GM18909 (cell line): Measurements from ENCODE around the gene CMTM3.
"Not testable (repeated sequence)": the region's sequence is repeated elsewhere in the genome, so short reads cannot be mapped to it uniquely, and the experiment has no call there.

Experiments
- ATAC-seq: cut with Tn5 transposase; IDR thresholded peaks from one replicate; pipeline ENCODE4 v1.9.1; 2021; ENCODE audit warnings: mild to moderate bottlenecking; ENCODE audit not compliant: unreplicated experiment, poor library complexity

The CMTM3 gene, protein sequence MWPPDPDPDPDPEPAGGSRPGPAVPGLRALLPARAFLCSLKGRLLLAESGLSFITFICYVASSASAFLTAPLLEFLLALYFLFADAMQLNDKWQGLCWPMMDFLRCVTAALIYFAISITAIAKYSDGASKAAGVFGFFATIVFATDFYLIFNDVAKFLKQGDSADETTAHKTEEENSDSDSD

DNA sequence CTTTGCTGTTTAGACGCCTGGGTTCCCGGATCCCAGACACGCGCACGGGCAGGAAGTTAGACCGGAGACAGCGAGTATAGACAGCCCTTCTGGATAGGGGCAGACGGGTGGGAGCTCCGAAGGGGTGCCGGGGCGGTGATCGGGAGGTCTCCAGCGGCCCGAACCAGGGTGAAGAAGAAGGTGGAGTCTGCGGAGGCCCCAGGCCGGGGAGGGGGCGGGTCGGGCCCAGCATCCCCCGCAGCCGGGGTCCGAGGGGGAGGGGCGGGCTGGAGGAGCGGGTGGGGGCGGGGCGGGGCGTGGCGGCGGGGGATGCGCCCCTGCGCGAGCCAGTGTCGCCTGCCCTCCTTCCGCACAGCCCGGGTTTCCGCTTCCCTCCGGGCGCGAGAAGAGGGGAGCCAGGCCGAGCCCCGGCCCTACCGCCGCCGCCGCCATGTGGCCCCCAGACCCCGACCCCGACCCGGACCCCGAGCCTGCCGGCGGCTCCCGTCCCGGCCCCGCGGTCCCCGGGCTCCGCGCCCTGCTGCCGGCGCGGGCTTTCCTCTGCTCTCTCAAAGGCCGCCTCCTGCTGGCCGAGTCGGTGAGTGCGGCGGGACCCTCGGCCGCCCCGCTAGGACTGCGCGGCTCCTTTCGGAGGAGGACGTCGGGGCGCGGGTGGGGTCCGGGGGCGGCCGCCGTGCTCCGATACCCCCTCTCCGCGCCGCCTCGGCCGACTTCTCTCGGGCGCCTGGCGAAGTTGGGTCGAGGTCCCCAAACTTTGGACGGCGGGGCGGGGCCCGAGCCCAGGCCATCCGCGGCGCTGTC lies at the start of gene CMTM3:
Gene CMTM3, plus strand, starts transcription at position 329 of the 801 bp plus-strand sequence. Its CDS starts 102 bp downstream, at position 431.
- ATAC-seq, result peak; percentile 51

DNA sequence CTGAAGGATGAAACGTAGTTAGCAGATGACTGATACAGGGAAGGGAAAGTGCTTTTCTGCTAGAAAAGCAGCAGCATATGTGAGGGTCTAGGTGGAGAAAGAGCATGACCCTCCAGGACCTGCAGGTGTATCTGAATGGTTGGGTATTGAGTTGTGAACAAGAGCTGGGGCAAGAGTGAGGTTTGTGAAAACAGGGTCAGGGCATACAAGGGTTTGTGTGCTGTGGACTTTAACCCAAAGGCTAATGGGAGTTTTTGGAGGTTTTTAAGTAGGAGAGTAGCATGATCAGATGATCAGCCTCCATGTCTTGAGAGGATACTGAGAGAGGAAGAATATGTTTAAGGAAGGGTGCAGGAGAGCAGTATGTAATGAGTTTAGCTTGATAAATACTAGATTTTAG lies 44.4 kb upstream of the CMTM3 start:
- ATAC-seq, result no peak

DNA sequence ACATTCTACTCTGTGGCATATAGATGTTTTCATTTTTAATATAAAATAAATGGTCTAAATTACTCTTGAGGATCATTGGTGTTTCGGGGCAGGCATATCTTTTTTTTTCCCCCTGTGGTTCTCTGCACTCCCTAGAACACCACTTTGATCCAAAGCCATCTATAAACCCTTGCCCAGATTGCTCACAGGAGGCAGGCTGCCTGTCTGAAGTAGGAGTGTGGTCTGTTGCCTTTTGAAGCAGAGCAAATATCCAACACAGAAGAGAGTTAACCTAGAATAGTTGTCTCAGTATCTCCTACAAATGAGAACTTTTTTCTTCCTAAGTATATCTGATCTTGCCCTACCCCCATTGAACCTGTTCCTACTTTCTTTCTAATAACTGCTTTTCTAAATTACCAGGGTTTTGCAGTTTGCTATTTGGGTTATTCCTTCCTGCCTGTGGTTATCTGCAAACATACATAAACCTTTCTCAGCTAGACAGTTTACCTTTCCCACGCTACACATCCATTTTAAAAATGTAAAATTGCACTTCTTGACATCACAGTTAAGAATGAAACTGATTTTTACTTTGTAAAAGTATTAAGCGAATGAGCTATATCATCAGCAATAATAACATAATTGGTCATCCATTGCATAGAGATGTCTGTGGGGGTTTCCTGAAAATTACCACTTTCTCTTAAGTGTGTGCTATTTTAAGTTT lies 43.0 kb upstream of the CMTM3 start:
- ATAC-seq, result no peak

DNA sequence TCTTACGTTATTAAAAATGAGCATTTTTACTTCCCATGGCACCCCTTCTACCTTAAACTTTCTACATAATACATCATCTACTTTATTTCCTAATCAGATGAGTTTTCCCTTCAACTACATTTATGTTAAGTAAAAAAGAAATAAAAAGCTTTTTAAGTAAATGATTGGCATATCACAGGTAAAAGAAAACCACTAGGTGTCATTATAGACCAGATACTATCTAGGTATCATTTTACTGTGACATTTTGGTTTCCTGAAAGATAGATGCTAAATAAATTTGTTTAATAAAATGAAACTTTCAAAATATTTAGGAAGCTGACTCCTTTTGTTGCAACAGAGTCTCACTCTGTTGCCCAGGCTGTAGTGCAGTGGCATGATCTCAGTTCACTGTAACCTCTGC lies 42.1 kb upstream of the CMTM3 start:
- no peak for ATAC-seq

DNA sequence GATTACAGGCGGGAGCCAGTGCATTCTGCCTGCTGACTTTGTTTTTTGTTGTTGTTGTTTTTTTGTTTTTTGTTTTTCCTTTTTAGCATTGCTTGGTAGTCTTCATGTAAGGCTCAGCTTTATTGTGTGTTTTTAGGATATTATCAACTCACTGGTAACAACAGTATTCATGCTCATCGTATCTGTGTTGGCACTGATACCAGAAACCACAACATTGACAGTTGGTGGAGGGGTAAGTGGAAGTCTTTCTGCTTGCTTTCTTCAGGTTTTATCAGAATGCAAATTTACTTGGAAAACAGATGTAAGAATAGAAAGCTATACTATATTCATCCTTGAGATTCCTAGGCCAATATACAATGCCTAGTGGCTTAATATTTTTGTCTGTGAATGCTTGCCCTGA lies 41.5 kb upstream of the CMTM3 start:
- no peak for ATAC-seq

DNA sequence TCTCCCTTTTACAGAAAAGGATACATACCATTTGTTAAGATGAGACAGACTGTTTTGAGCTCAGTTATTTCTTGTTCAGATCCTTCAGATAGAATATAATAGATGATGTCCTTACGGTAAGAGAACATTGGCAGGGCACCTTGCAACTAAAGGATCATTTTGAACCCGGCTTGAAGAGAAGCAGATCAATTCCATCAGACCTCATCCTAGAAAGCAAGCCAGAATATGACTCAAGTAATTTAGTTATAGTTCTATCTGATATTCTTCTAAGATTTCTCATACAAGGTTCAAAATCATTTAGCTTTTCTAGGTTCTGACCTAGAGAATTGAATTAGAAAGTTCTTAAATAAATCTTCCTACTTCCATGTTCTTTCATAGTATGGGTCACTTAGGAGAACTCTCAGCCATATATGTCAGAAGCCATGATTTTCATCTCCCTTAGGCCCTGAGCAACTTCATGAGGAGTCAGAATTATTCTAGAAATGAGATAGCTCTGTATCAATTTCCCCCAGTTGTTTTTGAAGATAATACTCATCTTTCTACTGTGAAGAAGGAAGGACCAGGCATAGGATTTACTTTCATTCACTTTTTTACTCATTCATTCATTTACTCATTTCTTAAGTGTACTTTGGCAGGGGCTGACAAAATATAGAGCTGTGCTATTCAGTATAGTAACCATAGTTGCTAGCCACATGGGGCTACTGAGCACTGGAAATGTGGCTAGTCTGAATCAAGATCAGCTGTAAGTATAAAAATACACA lies 40.8 kb upstream of the CMTM3 start:
- ATAC-seq, result no peak

DNA sequence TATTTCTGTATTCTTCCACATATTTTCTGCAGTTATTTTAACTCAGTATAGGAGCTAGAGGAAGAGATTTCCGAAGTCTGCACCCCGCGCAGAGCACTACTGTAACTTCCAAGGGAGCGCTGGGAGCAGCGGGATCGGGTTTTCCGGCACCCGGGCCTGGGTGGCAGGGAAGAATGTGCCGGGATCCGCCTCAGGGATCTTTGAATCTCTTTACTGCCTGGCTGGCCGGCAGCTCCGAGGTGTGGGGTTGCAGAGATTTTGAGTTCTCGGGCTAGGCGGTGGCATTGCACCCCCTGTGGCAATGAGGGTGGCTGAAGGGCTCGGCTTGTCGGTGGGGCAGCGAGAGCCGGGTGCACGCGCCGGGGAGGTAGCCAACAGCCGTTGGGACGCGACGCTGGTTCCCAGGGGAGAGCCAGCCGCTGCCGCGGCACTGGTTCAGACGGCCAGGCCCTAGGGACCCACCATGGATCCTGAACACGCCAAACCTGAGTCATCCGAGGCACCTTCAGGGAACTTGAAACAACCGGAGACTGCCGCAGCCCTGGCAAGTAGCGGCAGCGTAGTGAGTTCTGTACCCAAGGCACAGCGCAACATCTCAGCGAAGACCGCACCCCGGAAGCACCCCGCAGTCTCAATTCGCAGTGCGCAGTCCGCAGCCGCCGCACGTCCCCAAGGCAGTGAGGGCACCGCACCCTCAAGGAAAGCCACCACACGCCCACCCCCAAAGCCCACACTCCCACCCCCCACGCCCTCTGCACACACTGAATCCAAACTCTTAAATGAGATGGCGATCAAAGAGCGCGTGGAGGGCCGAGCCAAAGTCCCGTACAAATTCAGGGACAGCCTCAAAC lies 38.2 kb upstream of the CMTM3 start, which contains the start of gene CMTM1:
Gene CMTM1, plus strand, starts transcription at position 389 of the 851 bp plus-strand sequence. Its CDS starts 75 bp downstream, at position 464.
- ATAC-seq, result no peak

DNA sequence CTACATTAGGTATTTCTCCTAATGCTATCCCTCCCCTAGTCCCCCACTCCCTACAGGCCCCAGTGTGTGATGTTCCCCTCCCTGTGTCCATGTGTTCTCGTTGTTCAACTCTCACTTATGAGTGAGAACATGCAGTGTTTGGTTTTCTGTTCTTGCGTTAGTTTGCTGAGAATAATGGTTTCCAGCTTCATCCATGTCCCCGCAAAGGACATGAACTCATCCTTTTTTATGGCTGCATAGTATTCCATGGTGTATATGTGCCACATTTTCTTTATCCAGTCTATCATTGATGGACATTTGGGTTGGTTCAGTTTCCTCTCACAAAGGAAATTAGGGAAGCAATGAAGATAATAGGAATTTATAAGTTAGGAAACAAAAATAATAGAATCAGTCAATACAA lies 37.2 kb upstream of the CMTM3 start:
- ATAC-seq, result not testable (repeated sequence)

DNA sequence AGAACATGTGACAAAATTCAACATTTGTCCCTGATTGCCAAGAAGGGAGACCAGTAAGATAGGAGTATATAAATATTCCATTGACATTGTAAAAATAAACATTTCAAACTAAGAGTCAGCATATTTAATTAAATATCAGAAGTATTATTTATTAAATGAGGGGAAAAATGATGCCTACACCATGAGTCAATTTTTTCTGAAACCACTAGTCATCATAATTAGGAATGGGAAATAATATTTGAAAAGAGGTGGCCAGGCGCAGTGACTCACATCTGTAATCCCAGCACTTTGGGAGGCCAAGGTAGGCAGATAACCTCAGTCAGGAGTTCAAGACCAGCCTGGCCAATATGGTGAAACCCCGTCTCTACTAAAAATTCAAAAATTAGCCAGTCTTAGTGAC lies 36.1 kb upstream of the CMTM3 start:
- ATAC-seq, result no peak

DNA sequence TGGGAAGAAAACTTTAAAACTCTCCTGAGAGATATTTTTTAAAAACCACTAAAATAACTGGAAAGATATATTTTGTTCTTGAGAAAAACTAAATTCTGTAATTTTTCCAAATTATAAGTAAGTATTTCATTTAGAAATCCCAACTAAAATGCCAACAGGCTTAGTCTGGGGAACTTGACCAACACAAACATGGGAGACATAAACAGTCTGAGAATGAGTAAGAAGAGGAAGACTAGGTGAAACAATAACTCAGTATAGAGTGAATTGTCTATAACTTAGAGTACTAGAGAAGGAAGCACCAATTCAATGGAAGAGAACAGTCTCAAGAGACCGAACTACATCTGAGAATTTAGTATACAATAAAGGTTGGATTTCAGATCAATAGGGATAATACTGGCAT lies 35.4 kb upstream of the CMTM3 start:
- ATAC-seq, result no peak

DNA sequence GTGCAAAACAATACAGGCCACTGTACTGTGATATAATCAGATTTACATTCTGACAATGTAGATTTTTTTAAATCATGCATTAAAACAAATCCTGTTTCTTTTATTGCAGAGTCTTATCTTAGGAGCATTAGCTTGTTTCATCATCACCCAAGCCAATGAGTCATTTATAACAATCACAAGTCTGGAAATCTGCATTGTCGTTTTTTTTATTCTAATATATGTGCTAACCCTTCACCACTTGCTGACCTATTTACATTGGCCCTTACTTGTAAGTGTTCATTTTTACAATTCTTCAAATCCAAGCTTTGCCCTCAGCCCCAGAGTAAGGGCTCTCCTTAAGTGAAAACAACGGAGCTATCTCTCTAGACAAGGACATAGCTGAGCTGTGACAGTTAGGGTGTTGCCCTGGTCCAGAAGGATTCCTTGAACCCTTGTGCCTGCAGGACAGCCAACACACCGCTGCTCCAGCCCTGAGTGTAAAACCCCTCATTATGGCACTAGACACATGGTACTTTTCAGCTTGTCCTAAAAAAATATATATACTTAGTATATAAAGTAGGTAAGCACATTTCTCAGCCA lies 34.6 kb upstream of the CMTM3 start:
- ATAC-seq, result no peak

DNA sequence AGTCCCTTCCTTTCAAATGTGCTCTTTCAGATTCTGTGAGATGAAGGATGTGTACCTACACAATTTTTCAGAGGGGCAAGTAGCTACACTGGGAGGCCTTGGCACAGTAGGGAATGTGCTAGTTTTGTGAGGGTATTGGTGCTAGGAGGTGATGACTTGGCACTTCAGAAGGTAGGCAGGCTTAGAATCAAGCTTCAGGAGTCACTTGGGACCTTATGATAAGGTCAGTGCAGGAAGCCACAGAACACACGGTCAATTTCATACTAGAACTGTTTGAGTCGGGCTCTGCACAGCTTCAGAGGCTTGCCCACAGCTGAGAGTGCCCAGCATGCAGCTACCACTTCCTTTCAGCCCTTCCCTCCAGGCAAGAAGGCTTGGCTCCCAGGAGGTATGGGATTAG lies 32.1 kb upstream of the CMTM3 start:
- ATAC-seq, result no peak

DNA sequence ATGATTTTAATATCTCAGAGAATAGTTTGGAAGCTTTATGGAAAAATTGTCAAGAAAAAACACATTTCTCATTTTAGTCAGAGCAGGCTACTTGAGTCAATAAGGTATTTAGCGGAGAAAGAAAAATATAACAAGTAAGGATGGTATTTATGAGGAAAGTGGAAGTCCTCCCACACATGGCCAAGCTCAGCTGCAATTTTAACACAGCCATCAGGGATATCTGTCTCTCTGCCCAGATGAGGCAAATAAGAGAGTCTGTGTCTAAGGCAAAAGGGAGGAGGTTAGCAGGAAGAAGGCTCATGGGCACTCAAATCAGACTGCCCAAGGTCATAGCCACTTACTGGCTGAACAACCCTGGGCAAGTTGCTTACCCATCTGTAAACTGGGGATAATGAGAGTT lies 30.4 kb upstream of the CMTM3 start:
- no peak for ATAC-seq

DNA sequence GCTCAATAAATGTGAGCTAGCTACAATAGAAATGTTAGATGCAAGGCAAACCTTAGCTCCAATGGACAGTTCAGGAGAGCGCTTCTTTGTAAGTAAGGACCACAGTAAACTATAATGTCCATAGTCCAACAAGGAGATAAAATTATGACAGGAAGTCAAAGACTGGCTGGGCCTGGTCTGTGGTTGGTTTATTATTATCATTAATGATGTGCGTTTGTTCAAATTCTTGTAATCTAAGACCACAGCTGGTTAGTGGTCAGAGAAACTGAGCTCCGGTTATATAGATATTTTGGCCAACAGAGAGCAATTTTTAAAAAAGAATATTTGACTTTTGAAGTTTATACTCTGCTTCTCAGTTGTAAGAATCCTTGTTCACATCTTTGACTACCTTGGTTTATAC lies 30.0 kb upstream of the CMTM3 start:
- ATAC-seq, result no peak

DNA sequence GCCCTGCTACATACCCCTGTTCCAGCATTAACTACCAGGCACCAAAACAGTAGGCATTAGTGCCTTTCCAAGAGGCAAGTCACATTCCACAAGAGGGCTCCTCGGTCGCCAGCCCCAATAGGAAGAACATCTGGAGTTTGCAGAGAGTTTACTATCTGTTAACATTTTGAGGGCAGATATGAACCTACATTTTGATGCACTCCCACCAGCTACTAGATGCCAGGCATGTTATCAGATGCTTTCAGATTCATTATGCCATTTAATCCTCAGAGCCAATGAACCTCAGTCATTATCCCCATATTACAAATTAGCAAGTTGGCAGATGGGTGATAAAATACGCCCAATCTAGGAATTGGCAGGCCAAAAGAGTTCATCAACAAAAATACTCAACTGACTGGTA lies 29.4 kb upstream of the CMTM3 start:
- ATAC-seq, result no peak

DNA sequence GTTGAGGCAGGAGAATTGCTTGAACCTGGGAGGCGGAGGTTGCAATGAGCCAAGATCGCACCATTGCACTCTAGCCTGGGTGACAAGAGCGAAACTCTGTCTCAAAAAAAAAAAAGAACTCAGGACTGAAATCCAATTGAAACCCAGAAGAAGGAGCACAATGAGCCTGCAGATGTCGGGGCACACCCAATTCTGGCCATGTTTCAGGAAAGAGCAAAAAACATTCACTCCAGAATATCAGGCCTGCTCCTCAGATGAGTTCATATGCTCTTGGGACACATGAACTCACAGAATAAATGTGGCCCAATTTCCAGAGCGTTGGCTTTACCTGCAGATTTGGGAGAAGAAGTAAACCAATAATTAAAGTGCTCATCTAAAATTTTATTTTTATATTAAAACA lies 28.2 kb upstream of the CMTM3 start:
- no peak for ATAC-seq

DNA sequence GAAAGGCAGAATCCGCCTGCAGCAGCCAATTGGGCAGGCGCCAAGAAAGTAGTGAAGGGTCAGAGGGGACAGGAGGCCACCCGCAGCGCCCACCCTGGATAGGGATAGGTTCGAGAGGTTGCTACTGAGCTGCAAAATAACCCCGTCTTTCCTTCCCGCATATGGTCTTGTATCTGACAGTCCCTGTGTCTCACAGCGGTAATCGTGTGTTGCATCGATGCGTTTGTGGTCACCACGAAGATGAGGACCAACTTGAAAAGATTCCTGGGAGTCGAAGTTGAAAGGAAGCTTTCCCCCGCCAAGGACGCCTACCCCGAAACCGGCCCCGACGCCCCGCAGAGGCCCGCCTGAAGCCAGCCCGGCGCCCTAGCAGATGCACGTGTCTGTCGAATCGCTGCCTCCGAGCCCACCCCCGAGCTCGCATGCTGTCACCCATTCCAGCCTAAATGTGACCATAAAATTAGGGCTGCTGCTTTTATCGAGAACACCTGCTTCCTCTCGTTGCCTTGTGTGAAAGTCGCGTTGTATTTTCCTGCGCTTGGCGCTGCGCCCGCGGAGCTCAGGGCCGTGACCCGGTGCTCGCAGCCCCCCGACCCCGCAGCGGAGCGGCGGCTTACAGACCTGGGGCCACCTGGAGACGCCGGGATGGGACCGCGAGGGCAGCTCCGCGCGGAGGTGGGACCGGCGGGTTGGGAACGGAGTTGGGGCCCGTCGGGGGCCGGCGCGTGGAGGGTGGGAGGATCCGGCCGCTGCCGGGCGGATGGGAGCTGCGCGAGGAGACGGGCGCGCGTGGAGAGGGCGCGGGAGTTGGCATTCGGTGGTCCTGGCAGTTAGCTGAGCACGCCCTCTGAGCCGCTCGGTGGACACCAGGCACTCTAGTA lies 25.6 kb upstream of the CMTM3 start, which contains the start of gene CMTM2:
Gene CMTM2, plus strand, starts transcription at position 813 of the 881 bp plus-strand sequence. CDS start 145 bp downstream, outside the sequence.
- ATAC-seq, result no peak

DNA sequence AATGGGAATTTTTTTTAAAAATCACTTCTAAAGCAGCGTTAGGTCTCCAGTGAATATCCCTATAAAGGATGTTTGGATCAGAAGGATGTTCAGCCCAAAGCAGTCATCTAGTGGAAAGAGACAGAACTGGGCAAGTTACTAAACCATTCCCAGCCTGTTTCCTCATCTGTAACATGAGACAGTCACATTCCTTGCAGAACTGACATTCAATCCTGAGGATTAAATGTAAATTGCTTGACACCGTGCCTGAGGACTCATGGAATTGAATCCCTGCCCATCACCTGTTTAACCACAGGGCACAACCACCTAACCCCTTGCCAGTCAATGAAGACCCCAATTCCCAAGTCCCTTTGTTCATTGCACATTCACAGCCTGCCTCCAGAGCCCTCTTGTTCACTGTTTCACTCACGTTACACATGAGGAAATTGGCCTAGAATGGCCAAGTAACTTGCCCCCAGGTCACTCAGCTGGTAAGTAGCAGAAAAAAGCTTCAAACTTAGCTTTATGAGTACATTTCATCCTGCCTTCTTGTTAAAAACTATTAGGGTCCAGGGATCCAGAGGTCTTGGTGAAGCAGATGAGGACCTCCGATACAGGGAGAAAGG lies 23.8 kb upstream of the CMTM3 start:
- ATAC-seq, result no peak
